C4-2B (cell line): ENCODE measurements around the gene ARHGAP15.

ENCODE experiments used
- H3K27ac ChIP-seq: fragments of 450-650 bp; 2 replicates; pipeline ENCODE4 v1.5.1; 2017
- CTCF ChIP-seq: fragments of 450-650 bp; conservative IDR thresholded peaks from 2 replicates; pipeline ENCODE4 v1.5.1; 2017; ENCODE audit warnings: mild to moderate bottlenecking
- ZFX ChIP-seq: fragments of 450-650 bp; IDR thresholded peaks from 2 replicates; pipeline ENCODE4 v1.6.1; 2017

The ARHGAP15 gene

DNA sequence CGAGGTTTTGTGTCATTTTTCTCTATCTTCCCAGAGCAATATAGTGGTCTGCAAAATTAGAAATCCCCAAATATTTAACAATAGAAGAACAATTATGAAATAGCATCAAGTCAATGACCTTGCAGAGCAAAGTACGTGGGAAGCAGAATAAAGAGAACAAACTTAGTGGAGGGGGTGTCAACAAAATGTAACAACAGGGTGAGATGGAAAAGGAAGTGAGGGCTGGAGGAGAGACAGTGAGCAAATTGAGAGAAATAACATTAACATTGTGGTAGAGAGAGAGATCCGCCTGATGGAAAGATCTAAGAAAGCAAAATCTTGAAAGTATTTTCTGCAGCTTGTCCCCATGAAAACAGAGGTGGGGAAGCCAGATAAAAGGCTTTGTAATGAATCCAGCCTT is 23.4 kb downstream of the ARHGAP15 start:
- no peak for TF ChIP-seq CTCF
- TF ChIP-seq ZFX = no peak
- H3K27ac ChIP-seq = no peak overlapping the region

DNA sequence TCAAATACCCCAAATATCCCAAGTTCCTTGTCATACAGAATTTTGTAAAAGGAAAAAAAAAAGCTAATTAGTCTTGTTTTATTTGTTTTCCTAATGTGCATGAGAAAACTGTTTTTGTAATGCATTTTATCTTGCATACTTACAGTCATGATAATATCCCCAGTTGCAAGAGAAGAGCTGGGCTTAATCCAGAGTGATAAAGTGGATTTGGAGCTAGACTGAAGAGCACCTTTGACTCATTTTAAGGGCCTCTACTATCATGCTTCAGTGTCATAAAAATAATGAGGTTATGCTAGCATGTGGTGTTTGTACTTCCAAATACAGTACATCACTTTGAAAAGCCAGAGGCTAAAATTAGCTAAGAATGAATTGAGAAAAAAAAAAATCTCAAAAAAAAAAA is 26.4 kb downstream of the ARHGAP15 start:
- no peak overlapping the region for H3K27ac ChIP-seq
- no peak for TF ChIP-seq CTCF
- no peak for TF ChIP-seq ZFX

DNA sequence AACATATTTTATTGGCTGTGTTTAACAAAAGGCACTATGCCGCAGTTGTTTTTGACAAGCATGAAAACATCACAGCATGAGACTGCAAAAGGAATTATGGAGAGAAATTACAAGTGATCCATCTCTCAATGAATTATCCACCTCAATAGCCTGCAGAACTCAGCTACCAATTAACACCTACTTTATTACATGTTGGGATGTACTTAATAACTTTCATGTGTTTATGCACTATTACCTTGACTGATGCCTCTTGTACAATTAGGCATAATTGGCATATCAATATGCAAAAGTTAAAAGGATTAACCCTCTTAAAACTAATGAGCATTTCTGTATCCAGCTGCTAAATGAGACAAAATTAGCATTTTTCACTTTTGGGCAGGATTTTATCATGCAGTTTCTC is 27.8 kb downstream of the ARHGAP15 start:
- TF ChIP-seq CTCF (no peak), ZFX (no peak)
- no peak overlapping the region for H3K27ac ChIP-seq

DNA sequence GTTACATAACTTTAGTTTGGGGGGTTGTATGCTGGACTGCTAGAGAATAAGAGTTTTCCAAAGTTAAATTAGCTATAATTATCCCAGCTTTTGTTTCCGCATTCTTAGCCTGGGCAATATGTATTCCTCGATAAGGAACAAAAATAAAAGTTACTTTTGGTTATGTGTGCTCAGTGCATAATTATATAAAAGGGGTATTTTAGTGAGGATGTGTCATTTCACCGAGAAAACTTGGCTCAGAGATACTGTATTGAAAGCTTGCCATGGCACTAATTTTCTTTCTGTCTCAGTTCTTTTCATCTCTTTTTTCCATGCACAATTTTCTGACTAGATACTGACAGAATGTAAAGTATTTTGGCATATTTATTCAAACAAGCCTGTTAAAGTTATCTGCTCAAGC is 28.2 kb downstream of the ARHGAP15 start:
- TF ChIP-seq ZFX = no peak
- TF ChIP-seq CTCF = no peak
- H3K27ac ChIP-seq = no peak overlapping the region

- no peak overlapping the region for H3K27ac ChIP-seq
- TF ChIP-seq CTCF (no peak), ZFX (no peak)
Measured at GRCh38 chr2:143158098-143158497, 28.9 kb downstream of the ARHGAP15 start.

GRCh38 chr2:143158551-143159485 is 29.6 kb downstream of the ARHGAP15 start:
- TF ChIP-seq CTCF = no peak
- no peak for TF ChIP-seq ZFX
- H3K27ac ChIP-seq = no peak overlapping the region

DNA sequence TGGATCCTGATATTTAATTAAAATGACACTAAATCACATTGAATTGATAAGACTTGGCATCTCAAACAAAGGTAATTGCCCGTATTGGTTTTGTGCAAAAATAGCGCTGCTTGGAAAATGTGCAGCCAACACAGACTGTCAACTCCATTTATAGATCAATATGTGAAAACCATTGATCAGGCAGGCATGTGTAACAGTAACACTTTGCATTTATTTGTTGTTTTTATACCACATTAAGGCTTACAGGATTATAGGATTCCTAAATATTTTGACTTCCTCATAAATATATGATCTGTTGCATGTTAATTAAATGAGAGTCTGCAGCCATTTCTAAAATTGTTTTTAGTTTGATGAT is 30.2 kb downstream of the ARHGAP15 start:
- no peak overlapping the region for H3K27ac ChIP-seq
- TF ChIP-seq ZFX (no peak), CTCF (no peak)
